H1 (cell line): ENCODE measurements around the gene CCDC82. TPM values are rescaled to one million over a fixed set of nuclear protein-coding genes. Genes with fewer than 3 reads are reported as not detected.

ENCODE experiments used
- CTCF ChIA-PET: fragments of 300-600 bp; sonication (Branson Sonifier 250); formaldehyde crosslinking; loops from one replicate; lab custom pipeline; 2021; ENCODE audit not compliant: partially characterized antibody; lab: Charles Lee
- POLR2A ChIA-PET: fragments of 300-600 bp; sonication (Branson Sonifier 250); formaldehyde crosslinking; loops from one replicate; lab custom pipeline; 2021; ENCODE audit warnings: inconsistent platforms; ENCODE audit not compliant: partially characterized antibody; lab: Charles Lee
- DNase-seq, 2 experiments: peaks; one replicate each; pipeline versions ENCODE4 v3.0.0 to v3.0.0-alpha.2; 2010 to 2022; ENCODE audit warnings: low spot score in 2 of 2, low read depth in 1 of 2, mixed read lengths in 1 of 2
- FAIRE-seq: peaks from 2 replicates; lab custom pipeline; 2011; peaks lifted over from hg19 to GRCh38; lab: Jason Lieb, UNC
- H2AFZ ChIP-seq: 2 replicates; pipeline ENCODE4 v1.8.1; 2012; ENCODE audit warnings: low read length, inconsistent platforms
- H2AK5ac ChIP-seq: 2 replicates; pipeline ENCODE4 v1.6.1; 2013; ENCODE audit warnings: low read depth, low read length
- H2BK120ac ChIP-seq: replicated peaks from 2 replicates; pipeline ENCODE3; 2013; ENCODE audit warnings: low read depth, low read length, inconsistent platforms
- H2BK12ac ChIP-seq: 2 replicates; pipeline ENCODE4 v1.6.1; 2013; ENCODE audit warnings: low read depth, low read length
- H2BK15ac ChIP-seq: 2 replicates; pipeline ENCODE4 v1.6.1; 2013; ENCODE audit warnings: low read length
- H2BK20ac ChIP-seq: 2 replicates; pipeline ENCODE4 v1.6.1; 2013; ENCODE audit warnings: low read length
- H2BK5ac ChIP-seq: 2 replicates; pipeline ENCODE4 v1.6.1; 2013; ENCODE audit warnings: low read depth, low read length
- H3K14ac ChIP-seq: 2 replicates; pipeline ENCODE4 v1.6.1; 2013; ENCODE audit warnings: inconsistent platforms; ENCODE audit not compliant: insufficient read length
- H3K18ac ChIP-seq: 2 replicates; pipeline ENCODE4 v1.6.1; 2013; ENCODE audit warnings: low read length; ENCODE audit errors: extremely low read depth
- H3K23ac ChIP-seq: 2 replicates; pipeline ENCODE4 v1.6.1; 2013; ENCODE audit warnings: inconsistent platforms; ENCODE audit not compliant: insufficient read length
- H3K23me2 ChIP-seq: 2 replicates; pipeline ENCODE4 v1.6.1; 2013; ENCODE audit warnings: low read depth, low read length
- H3K27ac ChIP-seq: 2 replicates; pipeline ENCODE4 v1.6.1; 2011; ENCODE audit warnings: low read depth, low read length, inconsistent platforms
- H3K27me3 ChIP-seq, 4 experiments: replicated peaks in 1 of 4; 1 replicate in 1 of 4; 2 replicates in 3 of 4; pipeline versions ENCODE4 v1.6.1 to v1.8.1; 2011 to 2013; ENCODE audit warnings: low read length in 3 of 4, mild to moderate bottlenecking in 3 of 4, inconsistent platforms in 2 of 4, mixed read lengths in 2 of 4, moderate library complexity in 1 of 4; ENCODE audit not compliant: control insufficient read depth in 3 of 4, insufficient read depth in 3 of 4; ENCODE audit errors: extremely low read depth in 1 of 4
- H3K36me3 ChIP-seq, 4 experiments: 2 replicates each; pipeline versions ENCODE4 v1.6.1 to v1.8.1; 2011 to 2013; ENCODE audit warnings: mild to moderate bottlenecking in 4 of 4, low read length in 3 of 4, moderate library complexity in 2 of 4, control low read depth in 1 of 4, inconsistent platforms in 1 of 4; ENCODE audit not compliant: insufficient read depth in 4 of 4, control insufficient read depth in 2 of 4
- H3K4ac ChIP-seq: replicated peaks from 2 replicates; pipeline ENCODE3; 2013; ENCODE audit warnings: low read length, low read depth, mixed read lengths, inconsistent platforms; ENCODE audit not compliant: insufficient read length
- H3K4me1 ChIP-seq, 4 experiments: replicated peaks in 1 of 4; 1 replicate in 1 of 4; 2 replicates in 3 of 4; pipeline versions ENCODE4 v1.6.1 to v1.8.1; 2011 to 2013; ENCODE audit warnings: low read length in 3 of 4, inconsistent platforms in 2 of 4, mixed read lengths in 1 of 4; ENCODE audit not compliant: insufficient read depth in 4 of 4, control insufficient read depth in 3 of 4
- H3K4me2 ChIP-seq, 2 experiments: 2 replicates each; pipeline versions ENCODE4 v1.6.1 to v1.8.1; 2011 to 2013; ENCODE audit warnings: low read depth in 2 of 2, low read length in 2 of 2, control low read depth in 1 of 2, inconsistent platforms in 1 of 2, mild to moderate bottlenecking in 1 of 2; ENCODE audit not compliant: insufficient read depth in 1 of 2
- H3K4me3 ChIP-seq, 4 experiments: fragments of 200-600, 300-600 bp in 1 of 4; sonication (generic), shearing (Covaris generic), sonication (Bioruptor Twin) in 1 of 4; 2 replicates each; pipeline versions ENCODE4 v1.5.1 to v1.8.1; 2011 to 2016; ENCODE audit warnings: low read length in 4 of 4, low read depth in 3 of 4, control low read depth in 2 of 4, inconsistent platforms in 2 of 4, mild to moderate bottlenecking in 2 of 4, mixed read lengths in 1 of 4, moderate library complexity in 1 of 4; ENCODE audit not compliant: insufficient read depth in 2 of 4; ENCODE audit errors: extremely low read depth in 1 of 4
- H3K56ac ChIP-seq: replicated peaks from 2 replicates; pipeline ENCODE3; 2013; ENCODE audit warnings: low read depth, mild to moderate bottlenecking, mixed read lengths, low read length, inconsistent platforms; ENCODE audit not compliant: insufficient read length
- H3K79me1 ChIP-seq: 2 replicates; pipeline ENCODE4 v1.6.1; 2013; ENCODE audit warnings: low read depth, low read length, control low read depth
- H3K79me2 ChIP-seq, 2 experiments: 2 replicates each; pipeline versions ENCODE4 v1.6.1 to v1.8.1; 2012 to 2013; ENCODE audit warnings: low read length in 2 of 2, mild to moderate bottlenecking in 2 of 2, inconsistent platforms in 1 of 2; ENCODE audit not compliant: insufficient read depth in 2 of 2, control insufficient read depth in 1 of 2
- H3K9ac ChIP-seq, 4 experiments: replicated peaks in 1 of 4; 1 replicate in 1 of 4; 2 replicates in 3 of 4; pipeline versions ENCODE4 v1.6.1 to v1.8.1; 2011 to 2013; ENCODE audit warnings: low read depth in 3 of 4, low read length in 3 of 4, control low read depth in 2 of 4, mild to moderate bottlenecking in 2 of 4, moderate library complexity in 2 of 4, inconsistent platforms in 1 of 4; ENCODE audit errors: extremely low read depth in 1 of 4
- H3K9me3 ChIP-seq, 2 experiments: 2 replicates each; pipeline versions ENCODE4 v1.6.1 to v1.8.1; 2012 to 2013; ENCODE audit warnings: mild to moderate bottlenecking in 2 of 2, moderate library complexity in 2 of 2, control low read depth in 1 of 2, inconsistent platforms in 1 of 2, low read depth in 1 of 2, low read length in 1 of 2, mixed read lengths in 1 of 2; ENCODE audit not compliant: insufficient read depth in 2 of 2
- H4K20me1 ChIP-seq, 2 experiments: replicated peaks in 1 of 2; 2 replicates each; pipeline versions ENCODE3 to v1.8.1; 2011 to 2013; ENCODE audit warnings: inconsistent platforms in 2 of 2, low read length in 2 of 2, mild to moderate bottlenecking in 1 of 2; ENCODE audit not compliant: insufficient read depth in 2 of 2, control insufficient read depth in 1 of 2
- H4K5ac ChIP-seq: 2 replicates; pipeline ENCODE4 v1.6.1; 2013; ENCODE audit warnings: low read length, low read depth, mixed read lengths, inconsistent platforms; ENCODE audit not compliant: insufficient read length
- H4K8ac ChIP-seq: 2 replicates; pipeline ENCODE4 v1.8.0; 2013; ENCODE audit warnings: mild to moderate bottlenecking, moderate library complexity, low read length, inconsistent platforms; ENCODE audit not compliant: insufficient read depth; ENCODE audit errors: extremely low read depth
- H4K91ac ChIP-seq: replicated peaks from 2 replicates; pipeline ENCODE3; 2013; ENCODE audit warnings: low read length, mixed read lengths, inconsistent platforms; ENCODE audit not compliant: insufficient read length
- TAF7 ChIP-seq: optimal IDR thresholded peaks from 2 replicates; pipeline ENCODE3; 2011; ENCODE audit warnings: low read depth, mild to moderate bottlenecking, inconsistent platforms, low read length, moderate library complexity, borderline replicate concordance
- YY1 ChIP-seq: IDR thresholded peaks from 2 replicates; pipeline ENCODE4 v1.6.1; 2011; ENCODE audit warnings: low read depth, mild to moderate bottlenecking, low read length
- WGBS, 2 experiments: shearing (Covaris generic) in 1 of 2; methylation state at CpG; one replicate each; pipeline versions ENCODE4 v1.1.6 to v1.1.7; 2013 to 2015; ENCODE audit warnings: low lambda C conversion rate in 2 of 2, mixed read lengths in 2 of 2, inconsistent platforms in 1 of 2, low coverage in 1 of 2, missing lambda C conversion rate in 1 of 2; ENCODE audit not compliant: insufficient replicate concordance in 2 of 2, insufficient coverage in 1 of 2, insufficient read length in 1 of 2; ENCODE audit errors: extremely low coverage in 1 of 2, missing lambda C conversion rate in 1 of 2; 5-methylcytosine and 5-hydroxymethylcytosine counted together
- polyA plus RNA-seq, 7 experiments: library from polyadenylated mRNA; depleted of rRNA in 3 of 7; stranded (reverse) in 5 of 7; unstranded in 2 of 7; fragments of >200 nt in 5 of 7; fragments of 200-250 nt in 2 of 7; gene quantifications; 1 replicate in 5 of 7; 2 replicates in 1 of 7; 4 replicates in 1 of 7; pipeline versions ENCODE4 v1.2.1 to v1.2.3, GENCODE V29; 2011 to 2013; ENCODE audit warnings: missing spikeins in 2 of 7, mixed read lengths in 2 of 7
- total RNA-seq: library from RNA; stranded (reverse); fragmentation: NEBNext Ultra II Directional; extraction: Animal tissue kit (Norgen Biotek cat#: 25700); gene quantifications from 2 replicates; pipeline ENCODE4 v1.2.1, GENCODE V29; 2021

Gene CCDC82
- total and polyA plus RNA-seq, 2 of the 8 experiments (the other 6 are each of a cell fraction or from before 2014, with no cell fraction given): 6.0 to 15.2 TPM

- H4K8ac ChIP-seq: no peak overlapping the region
- no peak overlapping the region for H3K14ac ChIP-seq
- no peak overlapping the region for H3K9ac ChIP-seq
- H2AK5ac ChIP-seq: no peak overlapping the region
- H2BK15ac ChIP-seq: no peak overlapping the region
- no peaks in the 10 kb centered on the region; the same call in 1 of the 2 replicates for H3K79me1 ChIP-seq
- no peak for DNase-seq
- TF ChIP-seq YY1: no peak
- no peak for TF ChIP-seq TAF7
- no peak overlapping the region for H3K4me2 ChIP-seq
- H4K20me1 ChIP-seq: no peaks in the 10 kb centered on the region
- no peak overlapping the region for H3K56ac ChIP-seq
- FAIRE-seq: no peak
- H3K18ac ChIP-seq: no peak overlapping the region
- H2AFZ ChIP-seq: no peak overlapping the region
- no peak overlapping the region for H3K4me3 ChIP-seq
- H4K5ac ChIP-seq: no peak overlapping the region
- H2BK12ac ChIP-seq: no peak overlapping the region
- H3K27ac ChIP-seq: no peak overlapping the region
- CTCF ChIA-PET: interaction anchor here (0.6 to 1.7 kb wide), 6 partner anchors 10 to 264 kb away, joined by 3 to 5 read pairs (median 3); no protein-coding TSS in a partner anchor
- no peak overlapping the region for H3K4ac ChIP-seq
- H3K23me2 ChIP-seq: no peaks in the 10 kb centered on the region
- H3K23ac ChIP-seq: no peak overlapping the region
- H2BK120ac ChIP-seq: no peak overlapping the region
- H4K91ac ChIP-seq: no peak overlapping the region
- no peak overlapping the region for H2BK5ac ChIP-seq
- WGBS, 2 experiments: 80% methylated on average over 3 of the region's 3 CpGs; no CpG with 5 or more reads in 1 of the 2 experiments
- H2BK20ac ChIP-seq: no peak overlapping the region
- no peaks in the 10 kb centered on the region for H3K79me2 ChIP-seq
- H3K4me1 ChIP-seq: peaks cover 0 to 10% (median 4%) of the 10 kb centered on the region in 4 experiments; a peak in 2 of 7 replicates
- POLR2A ChIA-PET: no interaction called here
- H3K9me3 ChIP-seq: peaks cover 0 to 3% of the 10 kb centered on the region in 2 experiments; a peak in 1 of 4 replicates
- no peaks in the 10 kb centered on the region for H3K36me3 ChIP-seq
- no peaks in the 10 kb centered on the region for H3K27me3 ChIP-seq
Observed at GRCh38 chr11:96318850-96319249, 70.9 kb downstream of the CCDC82 start.
